ENCODE measurements around the gene MAP6.
"Not testable (repeated sequence)": the region's sequence is repeated elsewhere in the genome, so short reads cannot be mapped to it uniquely, and the experiment has no call there.

The MAP6 gene

DNA sequence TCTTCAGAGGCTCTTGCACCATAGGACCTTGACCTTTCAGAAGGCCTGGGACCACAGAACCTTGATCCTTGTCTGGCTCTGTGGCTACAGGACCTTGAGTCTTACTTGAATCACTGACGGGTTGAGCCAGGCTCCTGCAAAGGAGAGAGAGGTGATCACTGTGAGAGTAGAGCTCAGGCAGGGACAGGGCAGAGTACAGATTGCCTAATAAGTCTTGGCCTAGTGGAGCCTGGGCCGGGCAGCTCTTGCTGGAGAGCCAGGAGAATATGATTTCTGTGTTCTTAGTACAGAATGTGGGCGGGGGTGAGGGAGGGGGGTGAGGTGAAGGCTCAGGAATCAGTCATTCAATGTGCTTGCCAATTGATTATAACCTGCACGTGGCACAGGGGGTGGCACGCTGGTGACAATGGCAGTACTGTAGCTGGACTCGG is 80.8 kb downstream of the MAP6 start:
- Histone ChIP-seq H3K4me1 (ENCODE audit: insufficient read depth, poor library complexity, severe bottlenecking) (no peaks in the 10 kb centered on the region), H3K9me3 (ENCODE audit: severe bottlenecking) (no peaks in the 10 kb centered on the region), H3K27ac (ENCODE audit: poor library complexity, severe bottlenecking) (no peak overlapping the region), H3K27me3 (ENCODE audit: insufficient read depth, poor library complexity, severe bottlenecking) (no peaks in the 10 kb centered on the region), H3K4me3 (ENCODE audit: severe bottlenecking) (no peak overlapping the region), H3K36me3 (ENCODE audit: low read depth) (no peaks in the 10 kb centered on the region)
- DNase-seq (ENCODE audit: low spot score), result no peak
- TF ChIP-seq, protein P1, sequence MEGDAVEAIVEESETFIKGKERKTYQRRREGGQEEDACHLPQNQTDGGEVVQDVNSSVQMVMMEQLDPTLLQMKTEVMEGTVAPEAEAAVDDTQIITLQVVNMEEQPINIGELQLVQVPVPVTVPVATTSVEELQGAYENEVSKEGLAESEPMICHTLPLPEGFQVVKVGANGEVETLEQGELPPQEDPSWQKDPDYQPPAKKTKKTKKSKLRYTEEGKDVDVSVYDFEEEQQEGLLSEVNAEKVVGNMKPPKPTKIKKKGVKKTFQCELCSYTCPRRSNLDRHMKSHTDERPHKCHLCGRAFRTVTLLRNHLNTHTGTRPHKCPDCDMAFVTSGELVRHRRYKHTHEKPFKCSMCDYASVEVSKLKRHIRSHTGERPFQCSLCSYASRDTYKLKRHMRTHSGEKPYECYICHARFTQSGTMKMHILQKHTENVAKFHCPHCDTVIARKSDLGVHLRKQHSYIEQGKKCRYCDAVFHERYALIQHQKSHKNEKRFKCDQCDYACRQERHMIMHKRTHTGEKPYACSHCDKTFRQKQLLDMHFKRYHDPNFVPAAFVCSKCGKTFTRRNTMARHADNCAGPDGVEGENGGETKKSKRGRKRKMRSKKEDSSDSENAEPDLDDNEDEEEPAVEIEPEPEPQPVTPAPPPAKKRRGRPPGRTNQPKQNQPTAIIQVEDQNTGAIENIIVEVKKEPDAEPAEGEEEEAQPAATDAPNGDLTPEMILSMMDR (IDR thresholded peaks at IDR 0.05; ENCODE audit: poor library complexity, severe bottlenecking), result no peak
- ATAC-seq (ENCODE audit: low read depth), result no peak

DNA sequence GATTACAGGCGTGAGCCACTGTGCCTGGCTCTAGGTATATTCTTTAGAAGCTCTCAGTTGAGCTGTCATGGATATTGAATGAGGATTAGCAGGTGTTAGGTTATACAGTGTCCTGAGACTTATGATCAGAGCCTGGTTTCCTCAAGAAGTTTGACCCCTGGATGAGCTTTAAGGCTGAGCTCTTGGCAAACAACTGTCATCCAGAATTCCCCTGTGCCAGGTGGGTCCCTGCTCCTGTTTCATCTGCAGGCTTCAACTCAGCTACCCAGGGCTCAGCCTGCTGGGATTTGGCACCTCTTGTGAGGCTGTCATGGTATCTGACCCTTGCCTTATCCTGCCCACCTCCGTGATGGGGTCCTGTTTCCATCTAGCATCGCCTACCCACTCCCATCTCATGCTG is 82.4 kb downstream of the MAP6 start:
- Histone ChIP-seq H3K27me3 (ENCODE audit: insufficient read depth, poor library complexity, severe bottlenecking) (no peaks in the 10 kb centered on the region), H3K9me3 (ENCODE audit: severe bottlenecking) (no peaks in the 10 kb centered on the region), H3K27ac (ENCODE audit: poor library complexity, severe bottlenecking) (no peak overlapping the region), H3K4me3 (ENCODE audit: severe bottlenecking) (no peak overlapping the region), H3K36me3 (ENCODE audit: low read depth) (no peaks in the 10 kb centered on the region), H3K4me1 (ENCODE audit: insufficient read depth, poor library complexity, severe bottlenecking) (peaks cover 7% of the 10 kb centered on the region)
- no peak for DNase-seq (ENCODE audit: low spot score)
- TF ChIP-seq, protein P1 (IDR thresholded peaks at IDR 0.05; ENCODE audit: poor library complexity, severe bottlenecking), result no peak
- no peak for ATAC-seq (ENCODE audit: low read depth)

DNA sequence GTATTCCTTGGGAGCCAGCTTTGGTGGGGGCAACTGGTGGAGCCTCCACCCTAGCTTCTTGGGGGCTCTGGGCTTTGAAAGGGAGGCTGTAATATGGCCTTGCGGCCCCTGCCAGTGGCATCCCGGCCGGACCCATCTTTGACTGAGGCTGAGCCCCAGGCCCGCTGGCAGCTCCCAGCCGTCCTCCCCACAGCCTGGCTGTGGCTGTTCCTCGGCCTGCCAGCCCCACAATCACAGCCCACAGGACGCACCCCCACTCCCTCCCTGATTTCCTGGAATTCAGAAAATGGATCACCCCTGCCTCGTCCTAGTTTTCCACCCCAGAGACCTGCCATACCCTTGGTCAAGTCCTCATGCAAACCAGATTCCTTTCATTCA is 83.6 kb downstream of the MAP6 start:
- peaks cover 7% of the 10 kb centered on the region for H3K4me1 ChIP-seq (ENCODE audit: insufficient read depth, poor library complexity, severe bottlenecking)
- H3K36me3 ChIP-seq (ENCODE audit: low read depth), result no peaks in the 10 kb centered on the region
- no peak overlapping the region for H3K4me3 ChIP-seq (ENCODE audit: severe bottlenecking)
- H3K27me3 ChIP-seq (ENCODE audit: insufficient read depth, poor library complexity, severe bottlenecking), result no peaks in the 10 kb centered on the region
- TF ChIP-seq, protein P1 (IDR thresholded peaks at IDR 0.05; ENCODE audit: poor library complexity, severe bottlenecking), result no peak
- no peak overlapping the region for H3K27ac ChIP-seq (ENCODE audit: poor library complexity, severe bottlenecking)
- ATAC-seq (ENCODE audit: low read depth), result no peak
- DNase-seq (ENCODE audit: low spot score), result no peak
- no peaks in the 10 kb centered on the region for H3K9me3 ChIP-seq (ENCODE audit: severe bottlenecking)

DNA sequence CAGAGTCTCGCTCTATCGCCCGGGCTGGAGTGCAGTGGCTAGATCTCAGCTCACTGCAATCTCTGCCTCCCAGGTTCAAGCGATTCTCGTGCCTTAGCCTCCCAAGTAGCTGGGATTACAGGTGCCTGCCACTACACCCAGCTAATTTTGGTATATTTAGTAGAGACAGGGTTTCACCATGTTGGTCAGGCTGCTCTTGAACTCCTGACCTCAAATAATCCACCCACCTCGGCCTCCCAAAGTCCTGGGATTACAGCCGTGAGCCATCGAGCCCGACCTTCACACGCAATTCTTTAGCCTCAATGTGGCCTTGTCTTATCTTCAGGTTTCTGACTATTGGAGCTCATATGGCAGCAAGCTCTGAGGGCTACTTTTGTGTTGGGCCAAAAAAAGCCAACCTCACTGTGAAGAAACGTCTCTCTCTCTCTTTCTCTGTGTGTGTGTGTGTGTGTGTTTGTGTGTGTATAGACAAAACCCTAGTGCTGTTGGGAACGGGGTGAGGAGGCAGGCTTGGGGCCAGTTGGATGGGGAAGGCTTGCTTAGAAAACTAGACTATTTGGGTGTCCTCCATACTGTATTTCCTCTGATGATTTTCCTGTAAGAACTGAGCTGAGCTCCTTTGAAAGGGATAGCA is 84.1 kb downstream of the MAP6 start:
- not testable (repeated sequence) for H3K4me1 ChIP-seq (ENCODE audit: insufficient read depth, poor library complexity, severe bottlenecking); H3K27ac ChIP-seq (ENCODE audit: poor library complexity, severe bottlenecking); H3K9me3 ChIP-seq (ENCODE audit: severe bottlenecking); H3K36me3 ChIP-seq (ENCODE audit: low read depth); H3K4me3 ChIP-seq (ENCODE audit: severe bottlenecking); DNase-seq (ENCODE audit: low spot score); ATAC-seq (ENCODE audit: low read depth); H3K27me3 ChIP-seq (ENCODE audit: insufficient read depth, poor library complexity, severe bottlenecking)

DNA sequence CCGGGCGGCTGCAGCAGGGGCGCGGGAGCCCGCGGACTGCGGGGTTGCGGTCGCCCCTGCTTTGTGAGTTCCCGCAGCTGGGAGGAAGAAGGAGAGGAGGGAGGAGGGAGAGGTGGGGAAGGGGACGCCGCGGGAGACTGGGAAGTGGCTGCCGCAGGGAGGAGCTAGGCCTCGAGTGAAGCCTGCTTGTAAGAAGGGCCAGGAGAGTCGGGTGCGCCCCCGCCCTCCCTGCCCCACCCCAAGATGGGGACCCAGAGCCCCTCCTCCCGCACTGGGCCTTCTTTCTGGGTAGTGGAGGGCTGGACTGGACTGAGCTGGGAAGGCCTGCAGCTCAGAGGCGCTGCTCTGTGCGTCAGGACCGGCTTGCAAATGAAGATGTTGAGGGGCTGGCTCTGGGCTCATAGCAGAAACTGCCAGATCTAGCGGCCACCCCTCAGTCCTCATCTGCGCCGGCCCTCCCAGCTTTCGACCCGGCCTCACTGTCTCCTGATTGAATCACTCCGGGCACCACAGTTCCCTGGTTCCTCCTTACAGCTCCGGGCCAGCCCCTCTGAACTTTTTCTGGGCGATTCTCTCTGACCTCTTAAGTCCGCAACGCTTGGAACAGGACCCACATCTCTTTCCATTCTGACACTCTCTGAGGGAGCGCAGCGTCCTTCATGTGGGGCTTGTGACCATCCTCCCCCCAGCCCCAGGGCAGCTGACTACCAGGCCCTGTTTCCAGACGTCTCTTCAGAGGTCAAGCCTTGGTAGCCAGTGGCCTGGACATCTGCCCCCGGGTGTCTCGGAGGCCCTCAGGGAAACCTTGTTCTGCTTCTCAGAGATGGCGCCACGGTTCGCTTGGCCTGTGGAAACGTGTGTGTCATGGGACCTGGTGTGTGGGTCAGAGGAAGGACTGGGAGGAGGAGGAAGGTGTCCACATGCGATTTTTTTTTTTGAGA is 84.8 kb downstream of the MAP6 start:
- TF ChIP-seq, protein P1 (IDR thresholded peaks at IDR 0.05; ENCODE audit: poor library complexity, severe bottlenecking), result no peak
- Histone ChIP-seq H3K27me3 (ENCODE audit: insufficient read depth, poor library complexity, severe bottlenecking) (no peaks in the 10 kb centered on the region), H3K4me1 (ENCODE audit: insufficient read depth, poor library complexity, severe bottlenecking) (peaks cover 7% of the 10 kb centered on the region), H3K36me3 (ENCODE audit: low read depth) (no peaks in the 10 kb centered on the region), H3K4me3 (ENCODE audit: severe bottlenecking) (peak overlapping the region; percentile 44), H3K9me3 (ENCODE audit: severe bottlenecking) (no peaks in the 10 kb centered on the region), H3K27ac (ENCODE audit: poor library complexity, severe bottlenecking) (peak overlapping the region; percentile 33)
- DNase-seq (ENCODE audit: low spot score), result no peak
- ATAC-seq (ENCODE audit: low read depth), result peak; percentile 25
